H1 (cell line): ENCODE measurements around the gene NR5A2.

Source experiments
- ATF2 ChIP-seq: IDR thresholded peaks from 2 replicates; pipeline ENCODE4 v1.6.1; 2012; ENCODE audit warnings: low read length, inconsistent platforms
- CEBPB ChIP-seq: IDR thresholded peaks from 2 replicates; pipeline ENCODE4 v1.6.1; 2012; ENCODE audit warnings: low read depth, low read length
- CHD1 ChIP-seq: IDR thresholded peaks from 2 replicates; pipeline ENCODE4 v1.6.1; 2012; ENCODE audit warnings: low read depth, low read length, improper control_type of control experiment
- E2F6 ChIP-seq: IDR thresholded peaks from 2 replicates; pipeline ENCODE4 v1.6.1; 2012; ENCODE audit warnings: inconsistent platforms
- HDAC6 ChIP-seq: IDR thresholded peaks from one replicate; pipeline ENCODE4 v1.7.1; 2012; ENCODE audit warnings: low read depth, mild to moderate bottlenecking, inconsistent platforms, low read length, moderate library complexity
- POLR2A ChIP-seq, 2 experiments: IDR thresholded peaks; 1 replicate in 1 of 2; 2 replicates in 1 of 2; pipeline ENCODE4 v1.6.1; 2011; ENCODE audit warnings: low read depth in 2 of 2, low read length in 2 of 2, mild to moderate bottlenecking in 2 of 2; ENCODE audit errors: control extremely low read depth in 1 of 2
- POLR2AphosphoS5 ChIP-seq: IDR thresholded peaks from 2 replicates; pipeline ENCODE4 v1.6.1; 2011; ENCODE audit warnings: low read depth, low read length
- RNF2 ChIP-seq: fragments of 200-900, 300-1000 bp; sonication (generic); IDR thresholded peaks from 2 replicates; pipeline ENCODE4 v1.7.1; 2016; ENCODE audit warnings: borderline replicate concordance, low read depth, mild to moderate bottlenecking, antibody characterized with exemption, low read length; ENCODE audit not compliant: poor library complexity, severe bottlenecking; ENCODE audit errors: missing control alignments
- TAF1 ChIP-seq: IDR thresholded peaks from 2 replicates; pipeline ENCODE4 v1.6.1; 2011; ENCODE audit warnings: mild to moderate bottlenecking, low read depth, low read length

- TF ChIP-seq POLR2AphosphoS5: no peak
- no peak for TF ChIP-seq RNF2
- TF ChIP-seq ATF2: no peak
- TF ChIP-seq CHD1: no peak
- no peak for TF ChIP-seq HDAC6
- TF ChIP-seq TAF1: no peak
- no peak for TF ChIP-seq CEBPB
- no peak for TF ChIP-seq E2F6
- TF ChIP-seq POLR2A (IDR thresholded peaks at IDR 0.05; ENCODE audit: control extremely low read depth in 1 of 2, low read depth in 2 of 2, low read length in 2 of 2): no peak
Measured at GRCh38 chr1:200213392-200213791, 185.9 kb downstream of the NR5A2 start.
